Measurements from ENCODE around the gene ALDH3A2. TPM values are rescaled to one million over a fixed set of nuclear protein-coding genes. Genes with fewer than 3 reads are reported as not detected.
A peak's percentile ranks its signal among the peaks of the same experiment; 100 is the strongest.

Gene ALDH3A2
- total RNA-seq, 1 donor from 2014 or later, result 138 TPM

GRCh38 chr17:19719355-19720209, 71.0 kb downstream of the ALDH3A2 start:
- H3K4me3 ChIP-seq, result no peak overlapping the region
- no peak overlapping the region for H2AFZ ChIP-seq (replicated peaks)
- H3K27ac Mint-ChIP-seq, result peak overlapping the region; percentile 15
- H3K36me3 ChIP-seq, result no peaks in the 10 kb centered on the region
- TF ChIP-seq CTCF (IDR thresholded peaks at IDR 0.05), result no peak
- TF ChIP-seq EZH2 (IDR thresholded peaks at IDR 0.05), result no peak
- no peak for TF ChIP-seq EZH2phosphoT487 (IDR thresholded peaks at IDR 0.05)
- no peaks in the 10 kb centered on the region for H3K27me3 ChIP-seq
- H3K79me2 ChIP-seq (ENCODE audit: low read depth), result no peaks in the 10 kb centered on the region
- no peaks in the 10 kb centered on the region for H3F3A ChIP-seq (ENCODE audit: low read depth)
- no peaks in the 10 kb centered on the region for H3K36me3 Mint-ChIP-seq
- peaks cover 25% of the 10 kb centered on the region for H3K4me1 ChIP-seq
- H3K27me3 Mint-ChIP-seq (ENCODE audit: insufficient read depth, low read depth), result peaks cover 10% of the 10 kb centered on the region
- no peak for DNase-seq (ENCODE audit: low spot score)
- no peaks in the 10 kb centered on the region for H4K20me1 ChIP-seq (ENCODE audit: low read depth)
- no peaks in the 10 kb centered on the region for H3K9me3 ChIP-seq (ENCODE audit: low read depth)
- H3K27ac ChIP-seq, result no peak overlapping the region
- no peak overlapping the region for H3K9ac ChIP-seq
- peaks cover 28% of the 10 kb centered on the region for H3K4me1 Mint-ChIP-seq
- no peak overlapping the region for H3K4me3 Mint-ChIP-seq
- H3K4me2 ChIP-seq, result no peak overlapping the region
- H3K9me3 Mint-ChIP-seq, result no peaks in the 10 kb centered on the region

- Histone ChIP-seq H3K9ac (no peak overlapping the region), H3K9me3 (ENCODE audit: low read depth) (no peaks in the 10 kb centered on the region), H3K79me2 (ENCODE audit: low read depth) (no peaks in the 10 kb centered on the region), H3K27me3 (no peaks in the 10 kb centered on the region), H3K4me2 (no peak overlapping the region), H3F3A (ENCODE audit: low read depth) (no peaks in the 10 kb centered on the region), H3K4me1 (peaks cover 25% of the 10 kb centered on the region), H3K4me3 (no peak overlapping the region), H3K27ac (no peak overlapping the region), H3K36me3 (no peaks in the 10 kb centered on the region), H2AFZ (replicated peaks) (no peak overlapping the region), H4K20me1 (ENCODE audit: low read depth) (no peaks in the 10 kb centered on the region)
- H3K4me1 Mint-ChIP-seq, result peaks cover 28% of the 10 kb centered on the region
- no peaks in the 10 kb centered on the region for H3K36me3 Mint-ChIP-seq
- no peak for TF ChIP-seq EZH2phosphoT487 (IDR thresholded peaks at IDR 0.05)
- TF ChIP-seq CTCF (IDR thresholded peaks at IDR 0.05), result no peak
- H3K4me3 Mint-ChIP-seq, result peak overlapping the region; percentile 24
- DNase-seq (ENCODE audit: low spot score), result no peak
- no peak overlapping the region for H3K27ac Mint-ChIP-seq
- peaks cover 10% of the 10 kb centered on the region for H3K27me3 Mint-ChIP-seq (ENCODE audit: insufficient read depth, low read depth)
- no peaks in the 10 kb centered on the region for H3K9me3 Mint-ChIP-seq
Observed at GRCh38 chr17:19720210-19720475, 71.6 kb downstream of the ALDH3A2 start.

GRCh38 chr17:19720631-19721426, 72.3 kb downstream of the ALDH3A2 start:
- Mint-ChIP-seq H3K4me3 (no peak overlapping the region), H3K27me3 (ENCODE audit: insufficient read depth, low read depth) (peaks cover 8% of the 10 kb centered on the region), H3K36me3 (no peaks in the 10 kb centered on the region), H3K27ac (no peak overlapping the region), H3K9me3 (no peaks in the 10 kb centered on the region), H3K4me1 (peaks cover 26% of the 10 kb centered on the region)
- H3K27me3 ChIP-seq, result no peaks in the 10 kb centered on the region
- no peaks in the 10 kb centered on the region for H3K79me2 ChIP-seq (ENCODE audit: low read depth)
- H3F3A ChIP-seq (ENCODE audit: low read depth), result no peaks in the 10 kb centered on the region
- DNase-seq (ENCODE audit: low spot score), result no peak
- no peak overlapping the region for H3K4me3 ChIP-seq
- no peak overlapping the region for H2AFZ ChIP-seq (replicated peaks)
- no peaks in the 10 kb centered on the region for H4K20me1 ChIP-seq (ENCODE audit: low read depth)
- peaks cover 24% of the 10 kb centered on the region for H3K4me1 ChIP-seq
- no peak overlapping the region for H3K27ac ChIP-seq
- TF ChIP-seq CTCF (IDR thresholded peaks at IDR 0.05) (no peak), EZH2phosphoT487 (IDR thresholded peaks at IDR 0.05) (no peak), EZH2 (IDR thresholded peaks at IDR 0.05) (no peak)
- H3K9me3 ChIP-seq (ENCODE audit: low read depth), result no peaks in the 10 kb centered on the region
- no peaks in the 10 kb centered on the region for H3K36me3 ChIP-seq
- no peak overlapping the region for H3K9ac ChIP-seq
- H3K4me2 ChIP-seq, result no peak overlapping the region

Data from neural progenitor cell (in vitro differentiated cells).